Loucy (cell line): ENCODE results near the gene DNLZ.
A peak's percentile ranks its signal among the peaks of the same experiment; 100 is the strongest.

ENCODE experiments used
- H2AFZ ChIP-seq: fragments of 200-600 bp; sonication (generic); 2 replicates; pipeline ENCODE4 v1.6.0; 2016; ENCODE audit warnings: antibody characterized with exemption, mild to moderate bottlenecking, low read length, moderate library complexity
- H3F3A ChIP-seq: fragments of 200-600 bp; 2 replicates; pipeline ENCODE4 v1.6.0; 2016; ENCODE audit warnings: antibody characterized with exemption, low read depth, mild to moderate bottlenecking
- H3K27me3 ChIP-seq: fragments of 200-600 bp; sonication (generic); 2 replicates; pipeline ENCODE4 v1.6.1; 2014; ENCODE audit warnings: low read length, mild to moderate bottlenecking; ENCODE audit not compliant: insufficient read depth, poor library complexity, severe bottlenecking
- H3K36me3 ChIP-seq: fragments of 200-600 bp; sonication (generic); 2 replicates; pipeline ENCODE4 v1.6.1; 2016; ENCODE audit warnings: low read length; ENCODE audit not compliant: insufficient read depth
- H3K4me1 ChIP-seq: fragments of 200-600 bp; sonication (generic); 2 replicates; pipeline ENCODE4 v1.5.1; 2014; ENCODE audit warnings: low read length, mild to moderate bottlenecking; ENCODE audit not compliant: insufficient read depth, poor library complexity, severe bottlenecking
- H3K4me2 ChIP-seq: fragments of 200-600 bp; sonication (generic); 2 replicates; pipeline ENCODE4 v1.6.0; 2014; ENCODE audit warnings: antibody characterized with exemption, low read length, low read depth, mild to moderate bottlenecking; ENCODE audit not compliant: poor library complexity, severe bottlenecking
- H3K4me3 ChIP-seq: fragments of 200-600 bp; sonication (generic); 2 replicates; pipeline ENCODE4 v1.5.1; 2014; ENCODE audit warnings: low read length, mild to moderate bottlenecking, mixed read lengths; ENCODE audit not compliant: poor library complexity, severe bottlenecking
- H3K79me2 ChIP-seq: fragments of 200-600 bp; sonication (generic); 2 replicates; pipeline ENCODE4 v1.6.1; 2014; ENCODE audit warnings: low read length; ENCODE audit not compliant: insufficient read depth
- H3K9ac ChIP-seq: fragments of 200-600 bp; sonication (generic); 2 replicates; pipeline ENCODE4 v1.6.0; 2014; ENCODE audit warnings: mild to moderate bottlenecking, low read depth, low read length, moderate library complexity; ENCODE audit not compliant: poor library complexity, severe bottlenecking
- H3K9me2 ChIP-seq: fragments of 200-600 bp; sonication (generic); replicated peaks from 2 replicates; pipeline ENCODE4 v1.6.1; 2016; ENCODE audit warnings: low read depth, low read length, mixed read lengths
- H3K9me3 ChIP-seq: fragments of 200-600 bp; sonication (generic); 2 replicates; pipeline ENCODE4 v1.6.1; 2014; ENCODE audit warnings: mild to moderate bottlenecking, antibody characterized with exemption, low read length, low read depth; ENCODE audit not compliant: insufficient read depth
- H4K20me1 ChIP-seq: fragments of 200-600 bp; sonication (generic); 2 replicates; pipeline ENCODE4 v1.6.0; 2014; ENCODE audit warnings: antibody characterized with exemption, low read length, mild to moderate bottlenecking; ENCODE audit not compliant: insufficient read depth, poor library complexity, severe bottlenecking
- CTCF ChIP-seq: fragments of 200-600 bp; sonication (generic); conservative IDR thresholded peaks from 2 replicates; pipeline ENCODE4 v1.5.1; 2014; ENCODE audit warnings: mild to moderate bottlenecking, antibody characterized with exemption, low read length
- EZH2phosphoT487 ChIP-seq: fragments of 200-600 bp; IDR thresholded peaks from 2 replicates; pipeline ENCODE4 v1.6.1; 2018; ENCODE audit warnings: antibody characterized with exemption, mild to moderate bottlenecking, moderate library complexity, borderline replicate concordance

Gene DNLZ

GRCh38 chr9:136365775-136366222 lies 2.3 kb upstream of the DNLZ start:
- peaks cover 7% of the 10 kb centered on the region for H4K20me1 ChIP-seq
- TF ChIP-seq EZH2phosphoT487: no peak
- no peak for TF ChIP-seq CTCF

GRCh38 chr9:136364942-136365774 lies 1.6 kb upstream of the DNLZ start:
- no peaks in the 10 kb centered on the region for H3K9me3 ChIP-seq
- TF ChIP-seq CTCF: no peak
- no peak for TF ChIP-seq EZH2phosphoT487
- H4K20me1 ChIP-seq: peaks cover 7% of the 10 kb centered on the region
- no peaks in the 10 kb centered on the region for H3K79me2 ChIP-seq
- no peaks in the 10 kb centered on the region for H3K36me3 ChIP-seq
- H3K27me3 ChIP-seq: no peaks in the 10 kb centered on the region
- H3K4me3 ChIP-seq: no peak overlapping the region
- H3F3A ChIP-seq: no peaks in the 10 kb centered on the region
- no peaks in the 10 kb centered on the region for H3K9me2 ChIP-seq
- peaks cover 6% of the 10 kb centered on the region for H3K4me1 ChIP-seq
- no peak overlapping the region for H3K4me2 ChIP-seq
- no peak overlapping the region for H3K9ac ChIP-seq
- no peak overlapping the region for H2AFZ ChIP-seq

More at GRCh38 chr9:136365775-136366222, 2.3 kb upstream of the DNLZ start:
- Histone ChIP-seq H3K4me1 (peaks cover 6% of the 10 kb centered on the region), H3K9me3 (no peaks in the 10 kb centered on the region), H3F3A (no peaks in the 10 kb centered on the region), H3K9ac (no peak overlapping the region), H2AFZ (no peak overlapping the region), H3K79me2 (no peaks in the 10 kb centered on the region), H3K4me3 (no peak overlapping the region), H3K4me2 (no peak overlapping the region), H3K9me2 (no peaks in the 10 kb centered on the region), H3K36me3 (no peaks in the 10 kb centered on the region), H3K27me3 (no peaks in the 10 kb centered on the region)

GRCh38 chr9:136363949-136364748 lies 605 bp upstream of the DNLZ start:
- Histone ChIP-seq H3K36me3 (no peaks in the 10 kb centered on the region), H3F3A (no peaks in the 10 kb centered on the region), H2AFZ (no peak overlapping the region), H3K4me2 (peak overlapping the region; percentile 71), H4K20me1 (peaks cover 7% of the 10 kb centered on the region), H3K4me1 (peaks cover 6% of the 10 kb centered on the region), H3K4me3 (peak overlapping the region; percentile 99), H3K27me3 (no peaks in the 10 kb centered on the region), H3K9me2 (no peaks in the 10 kb centered on the region), H3K9ac (peak overlapping the region; percentile 65), H3K79me2 (no peaks in the 10 kb centered on the region), H3K9me3 (no peaks in the 10 kb centered on the region)
- no peak for TF ChIP-seq EZH2phosphoT487
- TF ChIP-seq CTCF: no peak
